Activated T-cell treated with anti-CD3 and anti-CD28 coated beads for 4 hours (primary cell): ENCODE results near the gene SLIT1.

ENCODE experiments used
- DNase-seq: peaks from one replicate; pipeline ENCODE4 v3.0.0-alpha.2; 2020

Gene SLIT1

DNA sequence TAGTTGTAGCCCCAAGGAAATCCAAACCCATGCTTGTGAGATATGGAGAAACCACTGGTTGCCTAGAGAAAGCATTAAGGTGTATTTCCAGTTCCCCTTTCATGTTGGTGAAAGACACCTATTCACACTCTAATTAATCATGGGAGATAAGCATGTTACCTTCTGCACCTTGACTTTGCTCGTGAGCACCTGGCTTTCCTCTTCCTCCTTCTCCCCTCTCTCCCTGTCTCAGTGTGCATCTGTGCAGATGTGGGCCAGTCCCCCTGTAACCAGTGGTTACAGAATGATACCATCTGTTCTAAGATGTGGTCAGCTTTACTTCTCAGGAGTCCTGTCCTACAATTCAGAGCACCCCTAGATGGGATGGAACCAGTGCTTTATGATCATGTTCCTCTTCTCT, 193.0 kb downstream of the SLIT1 start:
- no peak for DNase-seq

DNA sequence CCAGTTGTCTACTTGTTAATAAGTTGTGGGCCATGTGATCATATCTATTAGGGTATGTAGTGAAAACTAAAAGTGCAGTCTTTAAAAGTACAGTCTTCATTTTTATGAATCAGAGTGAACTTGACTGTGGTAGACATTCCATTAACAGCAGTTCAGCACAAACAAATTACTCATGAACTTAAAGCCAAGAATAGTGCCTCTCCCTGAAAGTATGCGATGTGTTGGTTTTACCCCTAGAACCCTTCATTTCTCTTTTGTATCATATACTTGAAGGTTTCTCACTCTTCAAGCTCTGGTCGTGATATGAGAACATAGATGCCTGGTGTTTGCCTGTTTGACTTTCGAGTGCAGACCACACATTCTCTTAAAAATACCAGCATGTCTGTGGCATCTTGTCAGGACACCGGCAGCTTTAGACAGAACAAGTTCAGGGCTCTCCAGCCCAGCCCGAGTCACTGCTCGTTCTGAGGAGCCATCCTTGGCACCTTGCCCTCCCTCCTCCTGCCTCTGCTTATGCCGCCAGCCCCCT, 194.4 kb downstream of the SLIT1 start:
- DNase-seq = no peak

DNA sequence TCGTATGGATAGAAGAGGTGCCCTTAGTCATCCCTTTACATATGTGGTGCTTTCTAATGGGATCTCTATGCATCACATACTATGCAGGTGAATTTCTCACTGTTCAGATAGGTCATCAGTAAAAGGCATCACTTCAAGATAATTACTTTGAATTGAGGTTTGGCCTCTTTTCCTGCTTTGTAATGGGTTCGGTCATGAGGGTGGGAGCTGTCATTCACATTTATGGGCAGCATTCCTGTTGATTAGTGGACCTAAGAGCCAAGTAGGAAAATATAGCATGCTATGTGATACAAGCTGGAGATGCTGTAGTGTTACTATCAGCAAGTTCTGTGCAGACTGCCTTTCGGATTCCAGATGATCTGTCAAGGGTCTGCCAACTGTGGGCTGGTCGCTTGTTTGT, 197.3 kb downstream of the SLIT1 start:
- no peak for DNase-seq

DNA sequence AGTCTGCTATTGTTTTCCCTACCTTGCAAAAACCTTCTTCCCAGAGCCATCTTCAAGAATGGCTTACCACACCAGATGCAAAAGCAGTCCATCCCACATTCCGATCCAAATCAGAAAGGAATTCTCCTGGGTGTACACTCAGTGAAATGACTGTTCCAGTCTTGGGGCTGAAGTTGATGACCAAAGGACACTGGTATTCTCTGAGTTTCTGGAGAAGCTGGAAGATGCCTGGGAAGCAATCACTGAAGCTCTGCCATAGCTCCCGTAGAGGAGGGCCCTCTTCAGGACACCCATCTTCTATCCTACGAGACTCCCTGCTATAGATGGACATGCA, 197.9 kb downstream of the SLIT1 start:
- DNase-seq = no peak

DNA sequence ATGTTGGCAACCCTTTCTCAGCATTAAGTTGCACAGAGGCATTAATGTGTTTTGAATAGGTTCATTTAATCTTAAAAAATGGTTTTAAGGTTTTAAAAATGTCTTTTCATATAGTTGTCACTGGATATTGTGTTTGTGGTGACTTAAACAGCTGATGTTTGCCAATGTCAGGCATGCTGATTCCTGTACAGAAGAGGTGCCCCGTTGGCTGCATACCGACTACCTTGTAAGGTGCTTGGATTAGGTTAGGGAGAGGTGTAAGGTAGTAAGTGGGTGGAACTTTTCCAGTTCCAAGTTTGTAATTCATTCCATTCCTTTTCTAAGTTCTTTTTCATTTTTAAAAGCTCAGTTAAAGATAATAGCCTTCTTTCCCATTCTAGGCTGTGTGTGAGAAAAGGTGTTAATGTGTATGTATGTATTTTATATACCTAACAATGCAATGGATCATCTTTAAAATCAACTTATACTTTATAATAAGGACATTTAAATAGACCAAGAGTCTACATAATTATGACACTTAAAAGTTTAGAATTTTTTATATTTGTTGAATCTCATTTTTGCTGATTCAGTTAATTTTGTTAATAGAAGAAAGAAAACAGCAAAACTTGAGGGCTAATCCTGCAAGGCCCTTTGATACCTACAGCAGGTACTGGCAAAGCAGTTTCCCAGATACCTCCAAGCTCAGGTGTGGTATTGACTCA, 198.5 kb downstream of the SLIT1 start:
- no peak for DNase-seq

DNA sequence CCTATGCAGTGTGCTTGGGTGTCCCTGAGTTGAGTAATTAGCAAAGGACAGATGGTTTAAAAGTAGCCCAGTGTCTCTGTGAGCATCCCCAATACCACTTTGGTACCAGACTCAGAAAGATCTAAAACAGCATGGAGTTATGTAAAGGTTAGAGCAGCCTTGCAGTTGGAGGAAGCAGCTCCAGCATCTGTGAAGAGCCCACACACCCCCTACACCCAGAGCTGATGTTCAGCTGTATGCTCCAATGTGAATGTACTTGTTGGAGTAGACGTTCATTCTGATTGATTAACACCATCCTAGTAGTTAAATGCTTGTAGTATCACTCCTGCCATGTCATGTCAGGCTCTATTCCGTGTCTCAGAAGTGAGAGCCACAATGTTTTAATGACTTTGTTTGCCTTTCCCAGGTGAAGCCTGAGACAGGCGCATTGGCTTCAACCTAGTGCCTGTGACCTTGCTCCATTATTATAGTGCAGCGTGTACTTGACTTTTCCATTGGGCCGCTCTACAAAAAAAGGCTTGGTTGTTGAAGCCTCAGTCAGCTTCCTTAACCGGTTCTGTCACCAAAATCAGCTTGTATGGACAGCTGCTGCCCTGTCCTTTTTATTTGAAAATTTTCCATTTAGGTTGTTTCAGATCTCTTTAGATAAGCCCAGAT, 199.4 kb downstream of the SLIT1 start:
- DNase-seq = no peak

DNA sequence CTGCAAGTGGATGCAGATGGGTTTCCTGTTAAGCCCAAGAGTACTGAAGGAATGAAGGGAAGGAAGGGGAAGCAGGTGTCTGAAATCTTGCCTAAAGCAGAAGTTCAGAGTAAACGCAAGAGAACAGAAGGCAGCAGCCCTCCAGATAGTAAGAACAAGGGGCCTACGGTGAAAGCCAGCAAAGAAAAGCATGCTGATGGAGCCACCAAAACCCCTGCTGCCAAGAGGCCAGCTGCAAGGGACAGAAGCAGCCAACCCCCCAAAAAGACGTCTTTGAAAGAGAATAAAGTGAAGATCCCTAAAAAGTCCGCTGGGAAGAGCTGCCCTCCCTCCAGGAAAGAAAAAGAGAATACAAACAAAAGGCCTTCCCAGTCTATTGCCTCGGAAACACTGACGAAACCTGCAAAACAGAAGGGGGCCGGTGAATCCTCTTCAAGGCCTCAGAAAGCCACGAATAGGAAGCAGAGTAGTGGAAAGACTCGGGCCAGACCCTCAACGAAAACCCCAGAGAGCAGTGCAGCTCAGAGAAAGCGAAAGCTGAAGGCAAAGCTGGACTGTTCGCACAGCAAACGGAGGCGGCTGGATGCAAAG, 201.1 kb downstream of the SLIT1 start:
- no peak for DNase-seq

DNA sequence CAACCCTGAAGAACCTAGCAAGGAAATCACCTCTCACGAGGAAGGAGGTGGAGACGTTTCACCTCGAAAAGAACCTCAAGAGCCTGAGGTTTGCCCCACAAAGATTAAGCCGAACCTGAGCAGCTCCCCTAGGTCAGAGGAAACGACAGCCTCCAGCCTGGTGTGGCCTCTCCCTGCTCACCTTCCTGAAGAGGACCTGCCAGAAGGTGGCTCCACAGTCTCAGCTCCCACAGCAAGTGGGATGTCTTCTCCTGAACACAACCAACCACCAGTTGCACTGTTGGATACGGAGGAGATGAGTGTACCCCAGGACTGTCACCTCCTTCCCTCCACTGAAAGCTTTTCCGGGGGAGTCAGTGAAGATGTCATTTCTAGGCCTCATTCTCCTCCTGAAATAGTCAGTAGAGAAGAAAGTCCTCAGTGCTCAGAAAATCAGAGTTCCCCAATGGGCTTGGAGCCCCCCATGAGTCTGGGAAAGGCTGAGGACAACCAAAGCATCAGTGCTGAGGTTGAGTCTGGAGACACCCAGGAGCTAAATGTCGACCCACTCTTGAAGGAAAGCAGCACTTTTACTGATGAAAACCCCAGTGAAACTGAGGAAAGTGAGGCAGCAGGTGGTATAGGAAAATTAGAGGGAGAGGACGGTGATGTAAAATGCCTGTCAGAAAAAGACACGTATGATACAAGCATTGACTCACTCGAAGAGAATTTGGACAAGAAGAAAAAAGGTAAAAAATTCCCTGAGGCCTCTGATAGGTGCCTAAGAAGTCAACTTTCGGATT, 203.4 kb downstream of the SLIT1 start:
- no peak for DNase-seq

DNA sequence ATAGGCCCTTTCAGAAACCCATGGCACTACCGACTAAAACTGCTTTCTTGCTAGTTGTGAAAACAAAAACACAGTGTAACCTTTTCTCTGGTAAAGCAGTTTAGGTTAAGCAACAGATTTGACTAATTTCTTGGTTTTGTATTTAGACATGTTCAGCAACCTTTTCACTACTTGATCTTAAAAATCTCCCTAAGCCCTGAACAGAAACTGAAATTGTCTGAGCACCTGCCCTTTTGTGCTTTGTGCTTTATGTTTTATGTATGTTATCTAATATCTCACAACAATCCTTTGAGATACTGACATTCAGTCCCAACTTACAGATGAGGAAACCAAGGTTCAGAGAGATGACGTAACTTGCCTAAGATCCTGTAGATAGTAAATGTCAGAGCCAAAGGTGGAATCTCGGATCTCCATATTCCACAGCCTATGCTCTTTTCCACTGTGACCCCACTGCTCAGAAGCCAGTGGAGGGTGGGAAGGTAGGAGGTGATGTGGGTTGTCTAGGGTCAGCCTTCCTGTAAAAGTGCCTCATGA, 207.1 kb downstream of the SLIT1 start:
- DNase-seq = no peak

DNA sequence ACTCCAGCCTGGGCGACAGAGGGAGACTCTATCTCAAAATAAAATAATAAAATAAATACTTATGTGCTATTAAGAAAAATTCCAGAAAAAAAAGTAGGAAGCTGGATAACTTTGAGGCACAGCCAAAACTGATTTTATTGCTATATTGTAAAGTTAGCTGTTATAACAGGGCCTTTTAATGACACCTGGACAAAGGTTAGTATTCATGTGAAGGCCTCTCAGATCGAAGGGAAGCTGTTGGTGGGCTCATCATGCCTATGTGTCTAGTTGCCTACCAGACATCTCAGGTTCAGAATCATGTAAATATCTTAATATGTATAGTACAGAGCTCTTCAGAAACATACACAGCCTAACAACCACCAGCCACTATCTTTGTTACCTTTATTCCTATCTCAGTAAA, 210.6 kb downstream of the SLIT1 start:
- DNase-seq = no peak

DNA sequence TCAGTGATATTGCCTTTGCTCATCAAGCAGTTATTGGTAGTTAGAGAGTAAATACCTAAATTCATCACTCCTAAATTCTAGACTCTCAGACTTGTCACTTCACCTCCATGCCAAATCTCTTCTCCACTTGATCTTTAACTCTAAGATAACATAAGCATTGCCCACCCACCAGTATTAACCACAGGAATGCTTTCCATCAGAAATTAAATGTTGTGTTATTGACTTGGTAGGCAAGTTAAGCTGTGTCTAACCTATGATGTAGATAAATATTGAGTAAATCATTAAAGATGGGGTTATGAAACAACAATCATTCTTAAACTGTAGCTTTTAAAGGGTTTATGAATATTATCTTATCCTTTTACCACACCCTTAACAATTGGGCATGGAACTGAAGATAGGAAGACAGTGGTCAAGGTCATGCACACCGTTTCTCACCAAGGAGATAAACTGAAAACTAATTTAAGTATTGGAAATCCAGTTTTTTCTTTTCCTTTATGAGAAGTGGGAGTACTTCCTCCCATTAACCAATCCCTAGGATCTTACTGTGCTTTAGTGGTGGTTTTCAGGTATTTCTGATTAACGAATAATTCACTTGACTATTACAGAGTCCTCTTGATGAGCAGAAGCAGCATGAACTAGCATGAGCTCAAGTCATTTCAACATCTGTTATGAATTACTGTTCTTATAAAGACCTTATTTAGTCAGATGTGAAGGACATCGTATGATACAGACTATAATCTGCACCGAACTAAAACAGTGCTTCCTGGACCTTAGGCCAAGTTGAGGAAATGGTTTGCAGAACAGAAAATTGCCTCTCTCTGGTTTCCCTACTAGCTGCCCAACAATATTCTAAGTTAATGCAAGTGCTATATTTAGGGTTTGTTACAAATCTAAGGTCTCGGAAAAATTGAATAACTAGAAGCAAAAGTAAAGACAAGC, 211.7 kb downstream of the SLIT1 start:
- DNase-seq = no peak

DNA sequence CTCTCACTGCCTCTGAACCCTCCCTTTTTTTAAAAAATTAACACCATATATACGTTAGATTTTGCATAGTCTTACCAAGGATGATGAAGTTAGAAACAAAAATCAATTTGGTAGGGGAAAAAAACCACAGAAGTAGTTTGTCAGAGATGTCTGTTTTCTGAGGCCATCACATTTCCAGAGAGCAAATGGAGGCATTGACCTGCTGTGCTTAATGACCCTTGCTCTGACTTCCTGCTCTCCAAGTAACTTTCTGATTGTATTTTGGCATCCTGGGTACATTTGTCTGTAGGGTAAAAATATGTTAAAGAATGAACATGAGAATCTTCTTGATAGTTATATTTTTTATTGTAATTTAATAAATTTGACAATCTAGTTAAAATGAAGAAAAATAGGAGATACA, 213.5 kb downstream of the SLIT1 start:
- no peak for DNase-seq

DNA sequence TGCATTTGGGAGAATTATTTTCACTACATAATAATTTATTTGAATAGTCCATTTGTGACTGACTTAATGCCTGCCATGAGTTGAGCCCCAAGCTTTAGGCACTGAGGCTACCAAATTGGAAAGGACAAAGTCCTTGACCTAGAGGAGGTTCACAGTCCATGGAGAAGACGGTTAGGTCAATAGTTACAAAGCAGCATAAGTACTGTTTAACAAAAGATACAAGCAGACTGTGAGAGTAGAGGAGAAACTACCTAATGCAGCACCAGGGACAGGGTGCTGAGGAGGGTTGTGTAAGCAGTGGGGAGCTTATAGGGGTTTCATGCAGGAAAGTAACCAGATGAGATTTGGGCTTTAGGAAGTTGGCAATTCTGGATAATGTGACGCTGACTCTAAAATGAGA, 214.4 kb downstream of the SLIT1 start:
- DNase-seq = no peak

DNA sequence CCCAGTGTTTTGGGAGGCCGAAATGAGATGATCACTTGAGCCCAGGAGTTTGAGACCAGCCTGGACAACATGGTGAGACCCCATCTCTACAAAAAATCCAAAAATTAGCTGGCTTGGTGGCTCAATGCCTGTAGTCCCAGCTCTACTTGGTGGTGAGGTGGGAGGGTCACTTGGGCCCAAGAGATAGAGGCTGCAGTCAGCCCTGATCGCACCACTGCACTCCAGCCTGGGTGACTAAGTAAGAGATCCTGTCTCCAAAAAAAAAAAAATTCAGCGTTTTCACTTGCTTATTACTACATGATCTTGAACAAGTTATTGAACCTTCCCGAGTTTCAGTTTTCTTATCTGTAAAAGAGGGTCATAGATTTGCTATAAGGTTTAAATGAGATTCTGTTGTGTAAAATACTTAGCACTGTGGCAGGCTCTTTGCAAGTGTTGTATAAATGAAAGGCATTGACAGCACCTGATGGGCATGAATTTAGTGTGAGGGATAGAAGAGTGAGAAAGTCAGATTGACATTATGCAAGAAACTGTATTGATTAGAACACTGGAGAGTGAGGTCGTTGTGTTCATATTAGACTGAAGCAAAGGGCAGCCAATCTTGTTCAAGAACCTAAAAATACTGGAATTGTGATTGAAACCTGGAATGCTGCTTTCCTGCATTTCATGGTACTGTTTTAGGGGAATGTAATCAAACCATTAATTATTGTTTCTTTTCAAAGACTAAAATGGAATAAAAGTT, 216.9 kb downstream of the SLIT1 start:
- no peak for DNase-seq

DNA sequence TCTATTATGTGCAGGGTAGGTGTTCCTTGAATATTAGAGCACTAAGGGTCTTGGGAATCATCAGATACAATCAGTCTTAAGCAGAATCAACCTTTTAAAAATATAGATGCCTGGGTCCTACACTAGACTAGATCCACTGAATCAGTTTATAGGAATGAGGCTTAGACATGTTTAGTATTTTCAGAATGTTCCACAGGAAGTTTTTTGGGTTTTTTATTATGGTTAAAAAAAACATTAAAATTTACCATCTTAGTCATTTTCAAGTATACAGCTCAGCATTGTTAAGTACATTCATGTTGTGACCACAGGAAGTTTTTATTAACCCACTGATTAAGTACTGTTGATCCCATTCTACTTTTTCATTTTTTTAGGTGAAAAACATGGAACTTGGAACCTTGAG, 217.9 kb downstream of the SLIT1 start:
- no peak for DNase-seq

DNA sequence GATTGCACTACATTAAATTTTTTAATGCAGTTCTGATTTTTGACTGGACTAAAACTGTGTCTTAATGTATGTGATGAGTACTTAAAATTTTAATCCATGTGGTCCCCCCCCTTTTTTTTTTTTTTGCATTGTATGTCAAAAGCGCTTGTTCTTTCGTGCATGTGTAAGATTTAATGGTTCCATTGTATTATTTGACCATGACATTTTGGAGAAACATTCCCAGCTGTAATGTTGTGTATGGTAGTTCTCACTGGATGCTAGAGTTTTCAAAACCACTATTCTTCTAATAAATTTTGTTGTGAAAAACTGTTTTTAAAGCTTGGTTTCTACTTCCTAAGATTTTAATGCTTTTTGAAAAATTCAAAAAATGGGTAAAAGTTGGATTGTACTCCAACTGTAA, 221.6 kb downstream of the SLIT1 start:
- DNase-seq = no peak

DNA sequence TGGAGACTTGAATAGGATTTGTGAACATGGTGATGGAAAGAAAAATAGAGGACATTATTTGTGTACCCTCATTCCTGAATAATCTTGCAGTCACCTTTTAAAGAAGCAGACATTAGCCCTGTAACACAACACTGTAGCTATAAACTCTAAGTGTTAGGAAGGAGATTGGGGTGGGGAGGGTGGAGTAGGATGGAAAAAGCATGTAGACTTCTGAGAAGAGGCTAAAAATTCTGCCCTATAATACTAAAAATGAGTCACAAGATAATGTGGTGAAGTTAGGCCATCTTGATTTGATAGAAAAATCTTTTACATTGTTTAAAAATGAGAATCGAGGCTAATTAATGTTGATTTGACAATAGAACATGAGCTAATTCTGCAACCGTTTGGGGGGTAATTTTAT, 224.9 kb downstream of the SLIT1 start:
- DNase-seq = no peak

DNA sequence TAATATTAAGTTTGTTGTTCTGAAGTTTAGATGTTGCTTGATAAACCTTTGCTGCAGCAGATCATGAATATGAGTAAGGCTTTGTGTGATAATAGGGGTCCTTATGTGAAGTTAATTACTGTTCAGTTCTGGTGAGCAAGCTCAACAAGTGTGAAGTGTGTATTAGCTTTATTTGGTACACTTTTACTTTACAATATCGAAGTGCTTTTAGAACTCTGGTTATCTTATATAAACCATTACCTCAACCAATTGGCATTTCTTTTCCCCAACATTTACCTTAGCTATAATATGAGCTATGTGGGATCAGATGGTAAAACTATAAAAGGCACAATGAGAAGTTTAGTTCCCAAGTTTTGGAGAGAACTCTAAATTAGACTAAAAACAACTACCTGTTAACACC, 226.0 kb downstream of the SLIT1 start:
- DNase-seq = no peak

DNA sequence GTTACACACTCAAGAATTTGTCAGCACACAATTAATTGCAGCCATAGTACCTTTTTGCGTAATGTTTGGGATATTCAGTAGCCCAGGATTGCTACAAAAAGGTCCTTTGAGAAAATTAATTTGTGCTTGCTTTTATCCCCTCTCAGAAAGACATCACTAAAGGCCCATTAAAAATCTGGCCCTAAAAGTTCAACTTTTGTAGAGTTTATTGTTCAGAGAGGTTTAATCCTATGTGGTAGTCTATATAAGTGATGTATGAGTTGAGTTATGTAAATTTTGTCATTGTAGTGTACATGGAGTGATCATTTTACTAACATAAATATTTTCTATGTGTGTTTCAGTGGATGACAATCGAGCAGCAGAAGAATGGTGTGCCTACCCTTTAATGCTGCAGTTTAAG, 227.7 kb downstream of the SLIT1 start:
- no peak for DNase-seq

DNA sequence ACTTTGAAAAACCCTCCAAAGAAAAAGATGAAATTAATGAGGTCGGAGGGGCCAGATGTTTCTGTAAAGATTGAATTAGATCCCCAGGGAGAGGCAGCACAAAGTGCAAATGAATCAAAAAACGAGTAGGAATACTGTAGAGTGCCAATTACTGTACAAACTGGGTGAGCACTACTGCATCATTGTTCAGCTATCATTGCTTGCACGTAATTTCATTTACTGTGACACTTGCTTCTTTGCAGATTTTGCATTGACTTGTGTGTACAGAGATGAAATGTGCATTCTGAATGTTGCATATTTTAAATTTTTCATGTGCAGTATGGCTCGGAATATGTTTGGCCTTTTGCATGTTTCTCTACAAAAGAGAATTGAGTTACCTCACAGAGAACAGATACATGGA, 230.0 kb downstream of the SLIT1 start:
- DNase-seq = no peak

DNA sequence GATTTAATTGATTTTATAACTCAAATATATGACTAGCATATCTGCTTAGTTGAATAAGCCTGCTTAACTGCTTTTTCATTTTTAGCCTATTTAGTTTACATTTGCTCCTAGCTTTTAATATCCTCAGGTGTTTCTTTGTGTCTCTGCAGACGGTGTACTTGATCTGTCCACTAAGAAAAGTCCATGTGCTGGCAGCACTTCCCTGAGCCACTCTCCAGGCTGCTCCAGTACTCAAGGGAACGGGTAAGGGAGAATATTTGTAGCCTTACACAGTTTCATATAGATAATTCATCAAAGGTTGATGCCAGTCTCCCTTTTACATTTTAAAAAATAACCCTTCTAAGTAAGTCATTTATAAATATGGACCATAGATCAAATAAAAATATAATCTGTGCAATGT, 233.8 kb downstream of the SLIT1 start:
- no peak for DNase-seq
